ENCODE data around the gene STOM.

Gene STOM

GRCh38 chr9:121317737-121318630, 52.1 kb downstream of the STOM start:
- in situ Hi-C loops (cut with HindIII; ENCODE audit: low sequenced_read_pairs) = no loop called here
- no peak for DNase-seq (ENCODE audit: low read depth, low spot score)
- H3K4me3 ChIP-seq (ENCODE audit: low read depth, low read length) = no peak overlapping the region
- no peak for TF ChIP-seq CTCF (IDR thresholded peaks at IDR 0.05; ENCODE audit: low read depth, low read length)

- in situ Hi-C loops (cut with HindIII; ENCODE audit: low sequenced_read_pairs) = no loop called here
- TF ChIP-seq CTCF (IDR thresholded peaks at IDR 0.05; ENCODE audit: low read depth, low read length) = no peak
- no peak overlapping the region for H3K4me3 ChIP-seq (ENCODE audit: low read depth, low read length)
- no peak for DNase-seq (ENCODE audit: low read depth, low spot score)
Observed at GRCh38 chr9:121316852-121317373, 53.1 kb downstream of the STOM start.

GRCh38 chr9:121316378-121316777, 53.7 kb downstream of the STOM start:
- in situ Hi-C loops (cut with HindIII; ENCODE audit: low sequenced_read_pairs) = no loop called here
- TF ChIP-seq CTCF (IDR thresholded peaks at IDR 0.05; ENCODE audit: low read depth, low read length) = no peak
- no peak overlapping the region for H3K4me3 ChIP-seq (ENCODE audit: low read depth, low read length)
- no peak for DNase-seq (ENCODE audit: low read depth, low spot score)

GRCh38 chr9:121313458-121314152, 56.4 kb downstream of the STOM start:
- no peak overlapping the region for H3K4me3 ChIP-seq (ENCODE audit: low read depth, low read length)
- DNase-seq (ENCODE audit: low read depth, low spot score) = no peak
- in situ Hi-C loops (cut with HindIII; ENCODE audit: low sequenced_read_pairs) = no loop called here
- TF ChIP-seq CTCF (IDR thresholded peaks at IDR 0.05; ENCODE audit: low read depth, low read length) = no peak

- TF ChIP-seq CTCF (IDR thresholded peaks at IDR 0.05; ENCODE audit: low read depth, low read length) = no peak
- no peak for DNase-seq (ENCODE audit: low read depth, low spot score)
- no peak overlapping the region for H3K4me3 ChIP-seq (ENCODE audit: low read depth, low read length)
- in situ Hi-C loops (cut with HindIII; ENCODE audit: low sequenced_read_pairs) = no loop called here
Observed at GRCh38 chr9:121312169-121312568, 57.9 kb downstream of the STOM start.

- no peak for DNase-seq (ENCODE audit: low read depth, low spot score)
- in situ Hi-C loops (cut with HindIII; ENCODE audit: low sequenced_read_pairs) = no loop called here
- TF ChIP-seq CTCF (IDR thresholded peaks at IDR 0.05; ENCODE audit: low read depth, low read length) = no peak
- H3K4me3 ChIP-seq (ENCODE audit: low read depth, low read length) = no peak overlapping the region
Observed at GRCh38 chr9:121310571-121310970, 59.5 kb downstream of the STOM start.

Data from astrocyte of the spinal cord (primary cell).